HG03095 (cell line): Measurements from ENCODE around the gene LRRC4B.
"Not testable (repeated sequence)": the region's sequence is repeated elsewhere in the genome, so short reads cannot be mapped to it uniquely, and the experiment has no call there.

ENCODE experiments used
- ATAC-seq: cut with Tn5 transposase; IDR thresholded peaks from one replicate; pipeline ENCODE4 v1.9.1; 2021; ENCODE audit warnings: moderate library complexity; ENCODE audit not compliant: unreplicated experiment

LRRC4B gene

GRCh38 chr19:50489461-50490011 is 78.7 kb downstream of the LRRC4B start:
- no peak for ATAC-seq

GRCh38 chr19:50488389-50489194 is 79.6 kb downstream of the LRRC4B start:
- no peak for ATAC-seq

GRCh38 chr19:50486823-50487515 is 81.3 kb downstream of the LRRC4B start:
- no peak for ATAC-seq

DNA sequence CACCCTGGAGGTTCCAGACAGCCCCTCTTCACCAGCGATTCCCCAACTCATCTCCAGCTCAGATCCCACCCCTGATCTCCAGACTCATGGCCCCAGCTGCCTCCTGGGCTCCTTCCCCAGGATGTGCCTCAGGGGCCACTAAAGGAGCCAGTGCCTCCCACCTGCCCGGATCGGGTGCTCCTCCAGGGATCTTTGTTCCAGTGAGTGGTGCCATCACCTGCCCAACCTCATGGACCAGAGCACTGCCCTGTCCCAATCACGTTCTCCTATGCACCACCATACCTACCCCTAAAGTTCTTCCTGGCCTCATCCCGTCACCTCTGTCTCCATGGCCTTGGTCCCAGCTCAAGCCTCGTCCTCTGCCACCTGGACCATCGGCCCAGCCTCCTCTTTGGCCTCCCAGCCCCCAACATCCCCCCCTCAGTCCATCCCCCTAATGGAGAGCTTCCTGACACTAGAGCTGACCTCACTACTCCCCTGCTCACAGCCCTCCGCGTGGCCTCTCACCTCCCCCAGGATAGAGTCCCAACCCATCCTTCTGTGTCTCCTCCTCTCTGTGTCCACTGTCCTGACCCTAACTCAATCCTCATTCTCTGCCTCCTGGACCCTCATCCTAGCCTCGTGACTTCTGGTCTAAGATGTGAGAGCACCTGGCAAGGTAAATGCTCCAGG is 82.8 kb downstream of the LRRC4B start:
- ATAC-seq, result no peak

- ATAC-seq, result no peak
Measured at GRCh38 chr19:50482916-50483315, 85.3 kb downstream of the LRRC4B start.

DNA sequence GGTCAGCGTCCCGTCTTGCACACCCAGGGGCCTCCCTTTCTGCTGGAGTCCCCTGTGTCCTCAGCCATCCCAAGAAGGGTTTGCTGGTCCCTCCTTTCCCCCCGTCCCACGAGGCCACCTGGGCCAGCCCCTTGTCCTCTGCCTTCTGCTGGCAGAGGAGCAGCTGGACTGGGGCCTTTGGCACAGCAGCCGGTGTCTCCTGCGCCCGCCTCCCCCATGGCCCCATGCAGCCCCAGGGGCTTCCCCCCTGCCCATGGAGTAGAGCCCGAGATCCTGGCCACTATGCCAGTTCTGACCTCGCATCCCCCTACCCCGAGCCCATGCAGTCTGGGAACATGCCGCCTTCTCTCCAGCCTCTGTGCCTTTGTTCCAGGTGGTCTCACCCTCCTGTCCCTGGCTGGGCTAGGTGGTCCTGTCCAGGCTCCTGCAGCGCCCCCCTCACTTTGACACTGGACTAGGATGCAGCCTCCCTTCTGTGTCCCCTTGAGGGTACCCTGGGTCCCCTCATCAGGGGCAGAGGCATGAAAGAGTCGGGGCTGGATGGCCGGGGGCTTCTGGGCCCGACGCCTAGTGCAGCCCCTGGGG is 85.9 kb downstream of the LRRC4B start:
- ATAC-seq, result no peak

DNA sequence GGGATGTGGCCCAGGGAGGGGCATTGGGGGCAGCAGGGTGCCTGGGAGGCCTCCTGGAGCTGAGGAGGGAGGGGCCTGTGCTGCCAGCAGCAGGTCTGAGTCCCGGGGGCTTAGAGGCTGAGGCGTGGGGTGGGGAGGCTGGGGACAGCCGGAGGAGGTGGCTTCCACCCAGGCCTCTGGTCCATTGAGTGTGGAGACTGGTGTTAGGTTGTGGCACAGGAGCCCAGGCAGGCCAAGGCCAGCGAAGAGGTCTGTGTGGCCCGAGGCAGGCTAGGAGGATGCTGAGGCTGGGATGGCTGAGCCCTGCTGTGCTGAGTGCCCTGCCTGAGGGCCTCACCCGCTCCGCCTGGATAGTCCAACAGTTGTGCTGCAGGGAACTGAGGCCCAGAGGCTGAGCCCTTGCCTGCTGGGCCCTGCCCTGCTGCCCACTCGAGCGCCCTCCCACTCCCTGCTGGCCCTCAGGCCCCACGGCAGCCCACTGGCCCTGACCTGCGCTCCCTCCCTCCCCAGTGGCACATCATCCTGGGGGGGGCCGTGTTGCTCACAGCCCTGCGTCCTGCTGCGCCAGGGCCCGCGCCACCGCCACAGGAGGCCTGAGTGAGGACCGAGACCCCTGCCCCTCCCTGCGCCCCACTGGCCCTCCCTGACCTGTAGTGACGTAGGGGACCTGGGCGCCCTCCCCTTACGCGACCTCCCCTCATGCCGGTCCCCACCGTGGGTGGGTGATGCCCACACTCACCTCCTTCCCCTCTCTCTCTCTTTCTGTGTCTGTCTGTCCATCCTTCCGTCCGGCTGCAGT is 86.7 kb downstream of the LRRC4B start:
- no peak for ATAC-seq

DNA sequence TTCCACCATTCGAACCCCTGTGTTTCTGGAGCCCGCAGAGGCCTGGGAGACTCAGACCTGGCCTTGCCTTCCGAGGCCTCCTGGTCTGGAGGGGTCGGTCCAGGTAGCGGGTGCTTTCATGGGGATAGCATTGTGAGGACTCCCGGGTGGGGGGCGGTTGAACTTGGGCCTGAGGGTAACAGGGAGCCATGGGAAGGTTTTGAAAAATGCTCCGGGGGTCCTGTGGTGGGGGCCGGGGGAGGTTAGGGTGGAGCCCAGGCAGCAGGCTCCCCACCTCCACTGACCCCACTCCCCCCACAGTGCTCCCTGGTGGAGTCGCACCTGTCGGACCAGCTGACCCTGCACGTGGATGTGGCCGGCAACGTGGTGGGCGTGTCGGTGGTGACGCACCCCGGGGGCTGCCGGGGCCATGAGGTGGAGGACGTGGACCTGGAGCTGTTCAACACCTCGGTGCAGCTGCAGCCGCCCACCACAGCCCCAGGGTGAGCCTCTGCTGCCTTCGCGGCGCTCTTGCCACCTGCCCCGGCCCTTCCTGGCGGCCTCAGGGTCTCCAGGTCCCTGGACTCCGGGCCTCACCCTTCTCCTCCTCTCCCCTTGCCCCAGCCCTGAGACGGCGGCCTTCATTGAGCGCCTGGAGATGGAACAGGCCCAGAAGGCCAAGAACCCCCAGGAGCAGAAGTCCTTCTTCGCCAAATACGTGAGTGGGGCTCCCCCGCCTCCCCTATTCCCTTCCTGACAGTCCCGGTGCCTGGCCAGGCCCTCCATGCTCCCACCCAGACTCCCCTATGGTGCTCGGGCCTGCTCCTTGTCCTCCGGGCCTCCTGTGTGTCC is 87.7 kb downstream of the LRRC4B start:
- no peak for ATAC-seq

- ATAC-seq, result no peak
Measured at GRCh38 chr19:50479761-50480251, 88.4 kb downstream of the LRRC4B start.

- ATAC-seq, result no peak
Measured at GRCh38 chr19:50478901-50479715, 89.1 kb downstream of the LRRC4B start.

GRCh38 chr19:50477751-50478515 is 90.3 kb downstream of the LRRC4B start:
- no peak for ATAC-seq

DNA sequence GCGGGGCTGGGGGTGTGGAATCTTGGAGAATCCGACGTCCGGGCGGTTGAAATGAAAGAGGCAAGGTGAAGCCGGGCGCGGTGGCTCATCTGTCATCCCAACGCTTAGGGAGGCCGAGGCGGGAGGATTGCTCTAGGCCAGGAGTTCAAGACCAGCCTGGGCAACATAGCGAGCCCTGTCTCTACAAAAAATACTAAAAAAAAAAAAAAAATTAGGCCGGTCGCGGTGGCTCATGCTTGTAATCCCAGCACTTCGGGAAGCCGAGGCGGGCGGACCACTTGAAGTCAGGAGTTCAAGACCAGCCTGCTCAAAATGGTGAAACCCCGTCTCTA is 91.4 kb downstream of the LRRC4B start:
- no peak for ATAC-seq

- ATAC-seq, result peak; percentile 81
Measured at GRCh38 chr19:50476224-50476906, 91.9 kb downstream of the LRRC4B start, which contains the start of the genes EMC10 and GARIN5A. Gene EMC10 (plus strand): TSS chr19:50476507. CDS start chr19:50476545, 38 bp downstream. Gene GARIN5A (minus strand): TSS chr19:50476848. CDS start chr19:50476388, 460 bp downstream.

- no peak for ATAC-seq
Measured at GRCh38 chr19:50475736-50476223, 92.5 kb downstream of the LRRC4B start.

- no peak for ATAC-seq
Measured at GRCh38 chr19:50475101-50475568, 93.1 kb downstream of the LRRC4B start.

DNA sequence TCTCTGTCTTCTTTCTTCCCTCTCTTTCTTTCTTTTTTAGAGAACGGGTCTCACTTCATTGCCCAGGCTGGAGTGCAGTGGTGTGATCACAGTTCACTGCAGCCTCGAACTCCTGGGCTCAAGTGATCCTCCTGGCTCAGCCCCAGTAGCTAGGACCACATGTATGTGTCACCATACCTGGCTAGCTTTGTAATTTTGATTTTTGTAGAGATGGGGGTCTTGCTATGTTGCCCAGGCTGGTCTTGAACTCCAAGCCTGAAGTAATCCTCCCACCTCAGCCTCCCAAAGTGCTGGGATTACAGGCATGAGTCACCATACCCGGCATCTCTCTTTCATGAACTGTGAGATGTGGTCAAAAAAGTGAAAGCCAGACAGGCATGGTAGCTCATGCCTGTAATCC is 94.9 kb downstream of the LRRC4B start:
- ATAC-seq, result not testable (repeated sequence)

DNA sequence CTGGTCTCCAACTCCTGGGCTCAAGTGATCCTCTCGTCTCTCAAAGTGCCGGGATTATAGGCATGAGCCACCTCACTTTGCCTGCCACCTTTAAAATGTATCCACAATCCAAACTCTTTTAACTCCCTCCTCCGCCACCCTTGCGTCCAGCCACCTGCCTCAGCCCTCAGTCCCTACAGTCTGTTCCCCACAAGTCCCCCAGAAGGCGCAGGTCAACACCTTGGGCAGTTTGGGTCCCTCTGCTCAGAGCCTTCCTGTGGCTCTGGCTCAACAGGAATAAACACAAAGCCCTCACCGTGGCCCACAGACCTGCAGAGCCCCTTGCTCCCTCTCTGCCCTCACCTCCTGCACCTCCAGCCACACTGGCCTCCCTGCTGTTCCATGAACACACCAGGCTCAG is 99.4 kb downstream of the LRRC4B start:
- ATAC-seq, result no peak
